GM12873 (cell line): ENCODE results near the gene PSMD1.

ENCODE experiments used
- TF ChIP-seq, protein P1 (sequence below): IDR thresholded peaks from 2 replicates; pipeline ENCODE4 v1.5.1; 2012; ENCODE audit warnings: low read depth, mild to moderate bottlenecking, moderate library complexity, low read length, control low read depth; ENCODE audit not compliant: insufficient read depth; ENCODE audit errors: missing control alignments

The PSMD1 gene

DNA sequence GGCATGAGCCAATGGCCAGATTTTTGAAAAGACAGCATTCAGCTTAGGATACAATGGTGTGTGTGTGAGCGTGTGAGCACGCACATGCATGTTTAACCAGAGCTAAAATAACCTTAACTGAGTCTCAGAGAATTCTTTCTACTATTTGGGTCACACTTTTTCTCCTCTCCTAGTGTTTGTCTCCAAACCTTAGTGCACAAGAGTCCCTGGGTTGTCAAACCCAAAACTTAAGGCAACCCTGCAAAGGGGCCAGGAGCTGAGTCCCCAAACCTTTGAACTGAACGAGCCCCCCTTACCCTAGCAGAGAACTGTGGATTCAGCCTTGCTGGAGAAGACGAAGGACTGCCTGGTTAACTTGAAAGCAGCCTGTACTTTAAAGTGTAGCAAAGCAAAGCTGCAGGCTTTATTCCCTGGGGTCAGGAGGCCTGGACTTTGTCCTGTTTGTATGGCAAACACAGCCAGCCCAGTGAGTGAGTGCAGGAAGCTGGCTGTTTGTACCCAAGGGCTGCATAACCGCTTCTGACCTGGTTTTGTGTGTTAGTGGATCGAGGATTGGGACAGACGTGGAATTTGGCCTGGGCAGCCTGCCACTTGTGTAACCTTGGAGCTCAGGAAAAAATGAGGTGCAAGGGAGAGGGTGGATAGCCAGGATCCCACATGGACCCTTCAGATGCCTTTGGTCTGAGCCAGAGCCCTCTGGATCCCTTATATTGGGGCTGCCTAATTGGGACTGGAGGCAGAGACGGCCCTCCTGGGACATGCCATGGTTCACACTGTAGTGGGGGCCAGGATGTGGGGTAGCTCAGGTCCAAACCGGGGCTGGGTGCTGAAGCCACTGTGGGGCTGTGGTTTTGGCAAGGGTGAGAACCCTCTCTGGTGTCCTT is 6.4 kb upstream of the PSMD1 start:
- TF ChIP-seq, protein P1, sequence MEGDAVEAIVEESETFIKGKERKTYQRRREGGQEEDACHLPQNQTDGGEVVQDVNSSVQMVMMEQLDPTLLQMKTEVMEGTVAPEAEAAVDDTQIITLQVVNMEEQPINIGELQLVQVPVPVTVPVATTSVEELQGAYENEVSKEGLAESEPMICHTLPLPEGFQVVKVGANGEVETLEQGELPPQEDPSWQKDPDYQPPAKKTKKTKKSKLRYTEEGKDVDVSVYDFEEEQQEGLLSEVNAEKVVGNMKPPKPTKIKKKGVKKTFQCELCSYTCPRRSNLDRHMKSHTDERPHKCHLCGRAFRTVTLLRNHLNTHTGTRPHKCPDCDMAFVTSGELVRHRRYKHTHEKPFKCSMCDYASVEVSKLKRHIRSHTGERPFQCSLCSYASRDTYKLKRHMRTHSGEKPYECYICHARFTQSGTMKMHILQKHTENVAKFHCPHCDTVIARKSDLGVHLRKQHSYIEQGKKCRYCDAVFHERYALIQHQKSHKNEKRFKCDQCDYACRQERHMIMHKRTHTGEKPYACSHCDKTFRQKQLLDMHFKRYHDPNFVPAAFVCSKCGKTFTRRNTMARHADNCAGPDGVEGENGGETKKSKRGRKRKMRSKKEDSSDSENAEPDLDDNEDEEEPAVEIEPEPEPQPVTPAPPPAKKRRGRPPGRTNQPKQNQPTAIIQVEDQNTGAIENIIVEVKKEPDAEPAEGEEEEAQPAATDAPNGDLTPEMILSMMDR, result no peak

DNA sequence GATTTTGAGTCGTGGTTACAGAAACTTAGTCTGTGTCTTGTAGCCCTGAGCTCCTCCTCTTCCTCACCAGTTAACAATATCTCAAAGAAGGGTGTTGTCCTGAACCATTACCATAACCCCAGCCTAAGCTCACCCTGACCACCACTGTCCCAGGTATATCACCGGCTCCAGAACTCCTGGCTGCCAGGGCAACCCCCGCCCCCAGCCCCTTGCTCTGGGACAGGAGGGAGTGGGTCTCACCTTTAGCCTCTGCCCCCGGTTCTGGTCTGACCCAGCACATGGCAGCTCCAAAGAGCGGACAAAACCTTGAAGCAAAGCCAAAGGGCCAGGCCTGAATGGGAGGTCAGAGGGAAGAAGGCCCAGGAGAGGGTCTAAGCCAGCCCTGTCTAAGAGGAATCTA is 5.6 kb upstream of the PSMD1 start:
- TF ChIP-seq, protein P1, result no peak

DNA sequence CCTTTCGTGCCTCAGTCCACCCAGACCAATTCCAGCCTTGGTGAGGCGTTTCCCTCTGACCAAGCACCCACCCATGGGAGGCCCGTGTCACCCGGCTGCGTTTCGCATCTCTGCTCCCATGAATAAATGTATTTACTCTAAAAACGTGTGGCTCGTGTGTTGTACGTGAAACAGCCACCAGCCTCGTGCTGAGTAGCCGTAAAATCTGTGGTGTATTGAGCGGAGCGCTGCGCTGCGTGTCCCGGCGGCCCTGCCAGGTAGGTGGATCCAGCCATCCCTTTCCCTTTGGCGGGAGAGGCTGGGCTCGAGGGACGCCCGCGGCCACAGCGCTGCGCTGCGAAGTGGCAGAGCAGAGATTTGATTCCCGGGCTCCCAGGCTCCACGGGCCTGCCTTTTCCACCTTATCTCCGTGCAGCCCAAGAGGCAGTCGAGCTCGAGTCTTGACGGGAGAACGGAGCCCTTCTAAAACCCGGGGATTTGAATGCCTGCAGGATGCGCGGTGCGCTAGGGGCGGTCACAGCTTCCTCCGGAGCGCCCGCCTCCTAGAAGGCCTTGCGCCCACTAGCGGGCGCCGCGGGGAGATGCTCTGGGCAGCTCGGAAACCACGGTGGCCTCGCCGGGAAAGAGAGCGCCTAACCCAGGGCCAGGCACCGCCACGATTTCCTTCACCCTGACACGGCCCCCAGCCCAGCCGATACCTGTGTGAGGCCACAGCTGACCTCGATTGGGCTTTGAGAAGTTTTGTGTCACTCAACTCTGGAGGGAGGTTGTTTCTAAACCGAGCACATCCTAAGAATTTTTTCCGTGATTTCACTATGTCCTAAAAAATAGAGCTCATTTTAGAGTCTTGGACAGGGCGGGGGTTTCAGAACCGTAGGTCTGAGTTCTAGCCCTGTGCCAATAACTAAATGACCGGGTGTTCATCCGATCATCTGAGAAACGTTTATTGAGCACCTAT is 3.9 kb upstream of the PSMD1 start:
- TF ChIP-seq, protein P1, result peak; percentile 95

DNA sequence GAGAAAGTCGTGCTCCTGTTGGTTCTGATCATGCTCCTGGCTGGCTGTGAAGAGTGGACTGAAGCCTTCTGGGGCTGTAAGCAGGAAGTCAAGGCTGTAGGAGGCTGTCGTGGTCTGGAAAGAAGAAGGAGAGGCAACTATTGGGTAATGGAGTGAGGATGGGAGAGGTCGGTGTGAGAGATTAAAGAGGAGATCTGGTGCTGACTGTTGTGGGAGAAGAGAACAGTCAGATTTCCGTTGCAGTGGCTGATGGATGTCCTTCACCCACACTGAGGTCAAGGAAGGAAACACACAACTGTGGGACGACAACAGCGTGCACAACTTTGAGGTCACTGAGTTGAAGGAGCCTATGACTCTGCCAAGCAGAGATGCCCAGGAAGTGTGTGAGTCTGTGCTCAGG is 2.8 kb upstream of the PSMD1 start:
- TF ChIP-seq, protein P1, result no peak

DNA sequence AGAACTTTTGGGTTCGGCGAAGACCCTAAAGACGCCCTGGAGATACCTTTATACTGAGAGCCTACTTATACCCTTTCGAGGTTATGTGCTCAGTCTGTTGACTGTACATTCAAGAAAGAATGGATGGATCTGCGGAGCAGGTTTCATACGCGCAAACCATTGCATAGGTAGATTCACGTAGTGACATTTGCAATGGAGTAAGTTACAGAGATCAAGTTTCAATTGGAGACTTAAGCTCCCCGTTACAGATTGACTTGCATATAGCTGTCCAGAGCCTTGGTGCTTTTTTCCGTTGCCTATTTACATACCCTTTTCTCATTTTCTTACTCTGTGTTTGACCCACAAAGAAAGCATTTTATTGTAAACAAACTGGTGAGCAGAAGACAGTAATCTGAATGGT is 923 bp downstream of the PSMD1 start:
- TF ChIP-seq, protein P1, result no peak

DNA sequence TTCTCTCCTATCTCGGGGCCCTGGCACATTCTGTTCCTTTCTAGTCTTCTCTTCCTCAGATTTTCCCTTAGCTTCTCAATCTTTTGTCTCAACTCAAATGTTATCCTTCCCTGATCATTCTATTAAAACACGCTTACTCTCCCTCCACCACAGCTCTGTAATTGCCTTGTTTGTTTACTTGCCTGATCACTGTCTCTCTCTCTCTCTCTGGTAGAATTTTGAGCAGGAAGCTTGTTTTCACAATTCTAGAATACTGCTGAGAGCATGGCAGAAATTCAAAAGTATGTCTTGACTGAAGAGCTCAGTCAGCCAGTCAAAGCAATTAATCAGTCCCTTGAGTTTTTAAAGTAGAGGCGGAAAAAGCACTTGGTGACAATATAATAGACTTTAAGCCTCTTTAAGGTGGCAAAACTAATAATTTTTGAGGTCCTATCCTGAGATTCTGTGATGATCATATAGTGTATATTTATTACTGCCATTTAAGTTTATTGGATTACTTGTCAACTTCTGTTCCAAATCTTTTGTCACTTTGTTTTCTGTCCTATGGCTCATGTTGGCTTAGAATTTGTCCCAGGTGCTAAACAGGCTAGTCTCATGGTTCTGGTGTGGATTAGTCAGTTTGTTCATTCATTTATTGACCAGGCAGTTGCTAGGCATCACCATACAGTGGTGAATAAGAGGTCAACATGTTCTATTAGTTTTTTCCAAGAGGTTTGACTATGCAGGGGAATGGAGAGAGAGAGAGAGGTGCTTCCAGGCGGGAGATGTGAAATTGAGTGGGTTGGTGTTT is 2.3 kb downstream of the PSMD1 start:
- TF ChIP-seq, protein P1, result no peak
